ENCODE data around the gene FMNL3. TPM values are rescaled to one million over a fixed set of nuclear protein-coding genes. Genes with fewer than 3 reads are reported as not detected.

FMNL3 gene
- total and polyA plus RNA-seq, 2 of the 8 experiments (the other 6 are each of a cell fraction or from before 2014, with no cell fraction given) = 8.6 to 29.0 TPM

DNA sequence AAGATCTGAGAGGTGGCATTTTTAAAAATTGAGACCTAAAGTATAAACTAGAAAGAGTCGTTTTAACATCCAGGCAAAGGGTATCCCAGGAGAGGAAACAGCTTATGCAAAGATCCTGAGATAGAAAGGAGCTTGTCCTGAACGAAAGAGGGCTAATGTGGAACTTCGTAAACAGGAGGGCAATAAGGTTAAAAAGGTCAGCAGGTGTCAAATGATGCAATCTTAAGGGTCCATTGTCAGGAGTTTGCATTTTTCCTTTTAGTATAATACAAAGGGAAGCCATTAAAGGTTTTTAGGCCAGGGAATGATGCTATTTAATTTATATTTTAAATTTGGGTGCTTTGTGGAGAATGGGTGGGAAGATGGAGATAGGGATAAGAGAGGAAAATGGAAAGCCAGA, 14.4 kb downstream of the FMNL3 start:
- peaks cover 0 to 73% of the 10 kb centered on the region in 2 experiments; a peak in 3 of 4 replicates for H3K79me2 ChIP-seq (ENCODE audit: control insufficient read depth in 1 of 2, insufficient read depth in 2 of 2, low read length in 2 of 2)
- no peaks in the 10 kb centered on the region; the same call in 1 of the 2 replicates for H3K23me2 ChIP-seq (ENCODE audit: low read depth, low read length)
- no peaks in the 10 kb centered on the region for H4K20me1 ChIP-seq (replicated peaks in 1 of 2; ENCODE audit: control insufficient read depth in 1 of 2, insufficient read depth in 2 of 2, low read length in 2 of 2)
- no peak overlapping the region for H2BK120ac ChIP-seq (replicated peaks; ENCODE audit: low read depth, low read length)
- H3K36me3 ChIP-seq (ENCODE audit: control insufficient read depth in 2 of 4, insufficient read depth in 4 of 4, low read length in 3 of 4) = no peaks in the 10 kb centered on the region
- H3K56ac ChIP-seq (replicated peaks; ENCODE audit: insufficient read length, low read depth, low read length) = no peak overlapping the region
- 52% methylated on average over 3 of the region's 3 CpGs; no CpG with 5 or more reads in 1 of the 2 experiments for WGBS, 2 experiments (ENCODE audit: extremely low coverage in 1 of 2, insufficient coverage in 1 of 2, insufficient read length in 1 of 2, insufficient replicate concordance in 2 of 2, low coverage in 1 of 2, low lambda C conversion rate in 2 of 2, missing lambda C conversion rate in 1 of 2)
- no peak overlapping the region for H3K4ac ChIP-seq (replicated peaks; ENCODE audit: insufficient read length, low read depth, low read length)
- H3K23ac ChIP-seq (ENCODE audit: insufficient read length) = no peak overlapping the region
- 0 out of 2 replicates have a peak overlapping the region, but pooled peaks have one; percentile 40 for H2BK12ac ChIP-seq (ENCODE audit: low read depth, low read length)
- H3K79me1 ChIP-seq (ENCODE audit: low read depth, low read length) = peaks cover 4% of the 10 kb centered on the region; the same call in 1 of the 2 replicates
- H3K4me1 ChIP-seq (replicated peaks in 1 of 4; ENCODE audit: control insufficient read depth in 3 of 4, insufficient read depth in 4 of 4, low read length in 3 of 4) = peaks cover 3 to 18% (median 16%) of the 10 kb centered on the region in 4 experiments
- H4K91ac ChIP-seq (replicated peaks; ENCODE audit: insufficient read length, low read length) = no peak overlapping the region
- no peak overlapping the region for H2BK15ac ChIP-seq (ENCODE audit: low read length)
- 0 out of 2 replicates have a peak overlapping the region, but pooled peaks have one; percentile 26 for H3K27ac ChIP-seq (ENCODE audit: low read depth, low read length)
- H3K4me2 ChIP-seq (ENCODE audit: insufficient read depth in 1 of 2, low read depth in 2 of 2, low read length in 2 of 2) = peak overlapping the region in 1 of 2 experiments; percentile 20; a peak in 1 of 4 replicates
- no peaks in the 10 kb centered on the region for H3K27me3 ChIP-seq (replicated peaks in 1 of 4; ENCODE audit: control insufficient read depth in 3 of 4, extremely low read depth in 1 of 4, insufficient read depth in 3 of 4, low read length in 3 of 4)
- CTCF ChIA-PET (ENCODE audit: partially characterized antibody) = interaction anchor here (0.9 to 8.6 kb wide), 6 partner anchors 9 to 55 kb away, joined by 3 to 71 read pairs (median 4); partner anchors contain the start of gene FMNL3
- H2BK20ac ChIP-seq (ENCODE audit: low read length) = peak overlapping the region; percentile 86; the same call in 1 of the 2 replicates
- no peak overlapping the region for H4K5ac ChIP-seq (ENCODE audit: insufficient read length, low read depth, low read length)
- POLR2A ChIA-PET (ENCODE audit: partially characterized antibody) = interaction anchor here (0.9 to 6.4 kb wide), 10 partner anchors 11 to 150 kb away, joined by 3 to 35 read pairs (median 4); partner anchors contain the start of genes BCDIN3D and TMBIM6
- no peak overlapping the region for H3K14ac ChIP-seq (ENCODE audit: insufficient read length)
- no peak overlapping the region for H2BK5ac ChIP-seq (ENCODE audit: low read depth, low read length)
- FAIRE-seq (no peak), DNase-seq (ENCODE audit: low read depth in 1 of 2, low spot score in 2 of 2) (no peak)
- TF ChIP-seq TCF12 (IDR thresholded peaks at IDR 0.05; ENCODE audit: low read depth, low read length) = 0 out of 2 replicates have a peak, but pooled peaks have one; percentile 54
- TF ChIP-seq CEBPB (IDR thresholded peaks at IDR 0.05; ENCODE audit: low read depth, low read length) = peak; percentile 92
- no peak for TF ChIP-seq RAD21 (IDR thresholded peaks at IDR 0.05 in 1 of 2, conservative IDR thresholded peaks at IDR 0.05 in 1 of 2; ENCODE audit: low read depth in 2 of 2, low read length in 2 of 2)
- peak; percentile 43; the same call in 1 of the 2 replicates for TF ChIP-seq JUND (IDR thresholded peaks at IDR 0.05; ENCODE audit: low read length)
- no peak for TF ChIP-seq TAF7 (optimal IDR thresholded peaks at IDR 0.05; ENCODE audit: borderline replicate concordance, low read depth, low read length)
- no peak for TF ChIP-seq HDAC6 (IDR thresholded peaks at IDR 0.05; ENCODE audit: low read depth, low read length)
- TF ChIP-seq NANOG (IDR thresholded peaks at IDR 0.05; ENCODE audit: insufficient read depth, low read depth, low read length, poor library complexity, severe bottlenecking) = no peak
- TF ChIP-seq EP300 (IDR thresholded peaks at IDR 0.05; ENCODE audit: borderline replicate concordance in 1 of 2, low read depth in 2 of 2, low read length in 2 of 2) = no peak
- TF ChIP-seq, protein P1, sequence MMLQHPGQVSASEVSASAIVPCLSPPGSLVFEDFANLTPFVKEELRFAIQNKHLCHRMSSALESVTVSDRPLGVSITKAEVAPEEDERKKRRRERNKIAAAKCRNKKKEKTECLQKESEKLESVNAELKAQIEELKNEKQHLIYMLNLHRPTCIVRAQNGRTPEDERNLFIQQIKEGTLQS (IDR thresholded peaks at IDR 0.05; ENCODE audit: insufficient read depth, low read depth, low read length) = no peak
- TF ChIP-seq EGR1 (IDR thresholded peaks at IDR 0.05; ENCODE audit: borderline replicate concordance, low read depth, low read length) = no peak
- TF ChIP-seq GABPA (IDR thresholded peaks at IDR 0.05; ENCODE audit: borderline replicate concordance, insufficient read depth, low read length) = no peak
- H3K18ac ChIP-seq (ENCODE audit: extremely low read depth, low read length) = no peak overlapping the region
- H3K9ac ChIP-seq (replicated peaks in 1 of 4; ENCODE audit: extremely low read depth in 1 of 4, low read depth in 3 of 4, low read length in 3 of 4) = no peak overlapping the region
- no peak overlapping the region for H4K8ac ChIP-seq (ENCODE audit: extremely low read depth, insufficient read depth, low read length)
- no peak overlapping the region for H3K4me3 ChIP-seq (ENCODE audit: extremely low read depth in 1 of 4, insufficient read depth in 2 of 4, low read depth in 3 of 4, low read length in 4 of 4)
- H2AK5ac ChIP-seq (ENCODE audit: low read depth, low read length) = no peak overlapping the region
- H3K9me3 ChIP-seq (ENCODE audit: insufficient read depth in 2 of 2, low read depth in 1 of 2, low read length in 1 of 2) = no peaks in the 10 kb centered on the region
- no peak overlapping the region for H2AFZ ChIP-seq (ENCODE audit: low read length)

Data from H1 (cell line).